K562 (cell line): Measurements from ENCODE around the gene NEK5. TPM values are rescaled to one million over a fixed set of nuclear protein-coding genes. Genes with fewer than 3 reads are reported as not detected.

Experiments
- ATAC-seq: fragments of 200-7000 bp; cut with Tn5 transposase; 3 replicates; pipeline ENCODE4 v1.9.1; 2020; ENCODE audit warnings: moderate library complexity
- BruUV-seq: library from RNA; stranded (reverse); fragments of 400-500 nt; replicated peaks from 2 replicates; lab custom pipeline; 2021; lab: Mats Ljungman, UMichigan
- CTCF ChIA-PET: fragments of 300-600 bp; formaldehyde crosslinking; extraction: SDS; loops from one replicate; lab custom pipeline; 2021; ENCODE audit warnings: low intra/inter-chr PET ratio; lab: Yijun Ruan, JAX
- POLR2A ChIA-PET: fragments of 300-600, 350-650 bp; sonication (Branson Sonifier 250); formaldehyde crosslinking; extraction: SDS; loops from one replicate; lab custom pipeline; 2021; ENCODE audit warnings: antibody characterized with exemption, inconsistent platforms; lab: Yijun Ruan, JAX
- DNase-seq, 4 experiments: peaks; one replicate each; pipeline versions ENCODE4 v3.0.0 to v3.0.0-alpha.2; 2011 to 2018; ENCODE audit warnings: low spot score in 3 of 4, mixed read lengths in 3 of 4; ENCODE audit errors: extremely low read depth in 1 of 4
- FAIRE-seq: peaks from 2 replicates; lab custom pipeline; 2011; peaks lifted over from hg19 to GRCh38; lab: Jason Lieb, UNC
- H2AFZ ChIP-seq: 2 replicates; pipeline ENCODE4 v1.6.0; 2011; ENCODE audit warnings: low read depth, low read length, control low read depth, inconsistent platforms
- H3K27ac ChIP-seq: fragments of 200-600 bp; 3 replicates; pipeline ENCODE4 v1.8.0; 2011; ENCODE audit warnings: low read depth, mild to moderate bottlenecking, control low read depth, inconsistent platforms, low read length, moderate library complexity, mixed read lengths; ENCODE audit errors: extremely low read depth
- H3K27me3 ChIP-seq, 2 experiments: fragments of 300-600 bp in 1 of 2; 2 replicates in 1 of 2; 3 replicates in 1 of 2; pipeline versions ENCODE4 v1.6.0 to v1.8.0; 2011; ENCODE audit warnings: inconsistent platforms in 2 of 2, low read length in 2 of 2, mild to moderate bottlenecking in 1 of 2, mixed read lengths in 1 of 2, moderate library complexity in 1 of 2; ENCODE audit not compliant: control insufficient read depth in 2 of 2, insufficient read depth in 2 of 2
- H3K36me3 ChIP-seq: fragments of 300-600 bp; 3 replicates; pipeline ENCODE4 v1.8.0; 2011; ENCODE audit warnings: mild to moderate bottlenecking, low read length, inconsistent platforms; ENCODE audit not compliant: control insufficient read depth, insufficient read depth
- H3K4me1 ChIP-seq, 2 experiments: fragments of 200-600 bp in 1 of 2; replicated peaks in 1 of 2; 2 replicates in 1 of 2; 3 replicates in 1 of 2; pipeline versions ENCODE4 v1.5.1 to v1.8.0; 2011; ENCODE audit warnings: inconsistent platforms in 2 of 2, low read length in 2 of 2, mild to moderate bottlenecking in 1 of 2, mixed read lengths in 1 of 2, moderate library complexity in 1 of 2; ENCODE audit not compliant: control insufficient read depth in 2 of 2, insufficient read depth in 2 of 2
- H3K4me2 ChIP-seq: 2 replicates; pipeline ENCODE4 v1.6.1; 2011; ENCODE audit warnings: low read length, control low read depth, inconsistent platforms, mixed read lengths; ENCODE audit not compliant: insufficient read depth
- H3K4me3 ChIP-seq: fragments of 200-600 bp; sonication (generic), shearing (Covaris generic); 2 replicates; pipeline ENCODE4 v1.5.1; 2016; ENCODE audit warnings: control low read depth, inconsistent platforms
- H3K79me2 ChIP-seq: fragments of 200-600 bp; 3 replicates; pipeline ENCODE4 v1.8.0; 2011; ENCODE audit warnings: low read length, inconsistent platforms; ENCODE audit not compliant: control insufficient read depth, insufficient read depth
- H3K9ac ChIP-seq, 2 experiments: 2 replicates each; pipeline versions ENCODE4 v1.6.0 to v1.6.1; 2011; ENCODE audit warnings: low read depth in 2 of 2, low read length in 2 of 2, control low read depth in 1 of 2, inconsistent platforms in 1 of 2, mild to moderate bottlenecking in 1 of 2, mixed read lengths in 1 of 2; ENCODE audit not compliant: insufficient read depth in 1 of 2
- H3K9me1 ChIP-seq: one replicate; pipeline ENCODE4 v1.6.0; 2011; ENCODE audit warnings: inconsistent platforms, mild to moderate bottlenecking, low read length, moderate library complexity; ENCODE audit not compliant: control insufficient read depth, insufficient read depth
- H3K9me3 ChIP-seq: replicated peaks from 2 replicates; pipeline ENCODE4 v1.5.1; 2011; ENCODE audit warnings: low read depth, low read length, inconsistent platforms; ENCODE audit not compliant: control insufficient read depth, insufficient read depth
- H4K20me1 ChIP-seq: replicated peaks from 2 replicates; pipeline ENCODE4 v1.6.1; 2011; ENCODE audit warnings: low read length, inconsistent platforms, mixed read lengths; ENCODE audit not compliant: control insufficient read depth, insufficient read depth
- GABPB2 ChIP-seq: fragments of 250-450 bp; sonication (Bioruptor Pico); conservative IDR thresholded peaks from 2 replicates; pipeline ENCODE4 v1.5.1; 2021; ENCODE audit warnings: mild to moderate bottlenecking
- HDAC2 ChIP-seq: fragments of 450-650 bp; IDR thresholded peaks from 2 replicates; pipeline ENCODE4 v1.6.1; 2016; ENCODE audit warnings: mild to moderate bottlenecking
- POLR2AphosphoS2 ChIP-seq: IDR thresholded peaks from 2 replicates; pipeline ENCODE4 v1.6.1; 2012; ENCODE audit warnings: low read length, improper control_type of control experiment
- RBM22 ChIP-seq: fragments of 200-400 bp; formaldehyde crosslinking; IDR thresholded peaks from 2 replicates; pipeline ENCODE4 v1.6.1; 2018; ENCODE audit warnings: low read length, low read depth; ENCODE audit not compliant: poor library complexity, severe bottlenecking
- ZNF12 ChIP-seq: sonication (generic); formaldehyde crosslinking; IDR thresholded peaks from 2 replicates; pipeline ENCODE4 v1.4.0; 2020; ENCODE audit warnings: mild to moderate bottlenecking, missing genetic modification reagents
- ZNF134 ChIP-seq: fragments of 250-450 bp; sonication (Bioruptor Pico); conservative IDR thresholded peaks from 2 replicates; pipeline ENCODE4 v1.4.0; 2020
- WGBS: fragments of 100-300 bp; shearing (Covaris generic); methylation state at CpG from one replicate; pipeline ENCODE4 v1.1.6; 2016; ENCODE audit warnings: low coverage, mixed read lengths; ENCODE audit not compliant: insufficient coverage; ENCODE audit errors: missing lambda C conversion rate; 5-methylcytosine and 5-hydroxymethylcytosine counted together
- in situ Hi-C: fragments of 300-500 bp; cut with MboI; formaldehyde crosslinking; loops from 4 replicates; pipeline ENCODE4 v1.15.0; 2018; ENCODE audit warnings: inconsistent platforms, mixed read lengths
- intact Hi-C: fragments of 100-400 bp; cut with micrococcal nuclease; formaldehyde crosslinking; loops from 2 replicates; pipeline ENCODE4 v1.14.2; 2022
- polyA plus RNA-seq, 8 experiments: library from polyadenylated mRNA; depleted of rRNA in 4 of 8; stranded (reverse) in 5 of 8; unstranded in 3 of 8; fragments of >200 nt; fragmentation: Nextera tagmentation in 2 of 8; fragmentation: Illumina TruSeq in 1 of 8; extraction: Ambion mirVana in 2 of 8; extraction: Trizol in 1 of 8; gene quantifications; 2 replicates each; pipeline versions ENCODE4 v1.2.1 to v1.2.3, GENCODE V29; 2011 to 2014; ENCODE audit warnings: inconsistent platforms in 1 of 8, missing spikeins in 1 of 8
- total RNA-seq, 7 experiments: library from RNA; depleted of rRNA in 6 of 7; stranded (reverse); fragments of >200 nt in 6 of 7; fragmentation: Illumina TruSeq in 2 of 7; extraction: Trizol in 2 of 7; gene quantifications; 2 replicates each; pipeline versions ENCODE4 v1.2.1 to v1.2.3, GENCODE V29; 2011 to 2021; ENCODE audit warnings: low replicate concordance in 1 of 7
- TF ChIP-seq, protein P1 (sequence below): fragments of 250-450 bp; sonication (Bioruptor Pico); IDR thresholded peaks from 2 replicates; pipeline ENCODE4 v1.5.0; 2021
- TF ChIP-seq, protein P2 (sequence below), 2 experiments: IDR thresholded peaks; 2 replicates each; pipeline ENCODE4 v1.6.1; 2011; ENCODE audit warnings: borderline replicate concordance in 1 of 2, control low read depth in 1 of 2, low read depth in 1 of 2, low read length in 1 of 2, mild to moderate bottlenecking in 1 of 2, mixed read lengths in 1 of 2, moderate library complexity in 1 of 2; ENCODE audit not compliant: insufficient read depth in 1 of 2, insufficient read length in 1 of 2, poor library complexity in 1 of 2, severe bottlenecking in 1 of 2; ENCODE audit errors: extremely low read depth in 1 of 2
- TF ChIP-seq, protein P3 (sequence below): IDR thresholded peaks from 2 replicates; pipeline ENCODE4 v1.6.1; 2011; ENCODE audit warnings: borderline replicate concordance, low read depth, mild to moderate bottlenecking, moderate library complexity, low read length; ENCODE audit not compliant: insufficient read depth, poor library complexity, severe bottlenecking
- TF ChIP-seq, protein P4 (sequence below): fragments of 250-450 bp; sonication (Bioruptor Pico); IDR thresholded peaks from 2 replicates; pipeline ENCODE4 v1.5.0; 2021

Gene NEK5
- total and polyA plus RNA-seq, 9 of the 15 experiments (the other 6 are each of a cell fraction or from before 2014, with no cell fraction given): 0.09 to 0.44 (median 0.33) TPM

DNA sequence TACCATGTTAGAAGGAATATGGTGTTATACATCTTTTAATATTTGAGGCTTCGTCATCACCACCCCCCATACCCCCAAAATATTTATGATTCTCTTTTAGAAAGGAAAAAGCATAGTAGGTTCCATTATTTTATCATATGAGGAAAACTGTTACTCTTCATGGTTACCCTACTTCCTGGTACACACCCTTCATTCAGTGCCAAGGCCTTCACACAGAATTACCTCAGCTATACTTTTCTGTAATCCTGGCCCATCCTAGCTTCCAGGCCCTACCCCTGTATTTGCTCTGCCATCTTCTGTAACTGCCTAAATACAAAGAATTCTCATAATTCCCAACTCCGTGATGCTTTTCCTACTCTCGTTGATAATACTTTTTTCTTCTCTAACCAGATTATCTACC, 108.7 kb downstream of the NEK5 start:
- H2AFZ ChIP-seq: no peak overlapping the region
- ATAC-seq: no peak
- peaks cover 62% of the 10 kb centered on the region for H3K36me3 ChIP-seq
- in situ Hi-C loops (no loop called here), intact Hi-C loops (no loop called here)
- FAIRE-seq: no peak
- 100% methylated on average over 1 of the region's 3 CpGs for WGBS
- H3K9me3 ChIP-seq: no peaks in the 10 kb centered on the region
- CTCF ChIA-PET: no interaction called here
- DNase-seq: no peak
- no peak overlapping the region for H3K4me2 ChIP-seq
- H3K79me2 ChIP-seq: peaks cover 25% of the 10 kb centered on the region
- TF ChIP-seq ZNF134 (CRISPR knock-in tag): no peak
- peaks cover 3 to 4% of the 10 kb centered on the region in 2 experiments; a peak in 2 of 5 replicates for H3K4me1 ChIP-seq
- H3K9ac ChIP-seq: no peak overlapping the region
- H3K9me1 ChIP-seq: peaks cover 3% of the 10 kb centered on the region
- no TSS peak for BruUV-seq
- no peaks in the 10 kb centered on the region for H4K20me1 ChIP-seq
- H3K4me3 ChIP-seq: no peak overlapping the region
- H3K27ac ChIP-seq: no peak overlapping the region
- POLR2A ChIA-PET: interaction anchor here (1.2 kb wide), 1 partner anchor 20 kb away, joined by 4 read pairs; no protein-coding TSS in a partner anchor
- H3K27me3 ChIP-seq: no peaks in the 10 kb centered on the region

DNA sequence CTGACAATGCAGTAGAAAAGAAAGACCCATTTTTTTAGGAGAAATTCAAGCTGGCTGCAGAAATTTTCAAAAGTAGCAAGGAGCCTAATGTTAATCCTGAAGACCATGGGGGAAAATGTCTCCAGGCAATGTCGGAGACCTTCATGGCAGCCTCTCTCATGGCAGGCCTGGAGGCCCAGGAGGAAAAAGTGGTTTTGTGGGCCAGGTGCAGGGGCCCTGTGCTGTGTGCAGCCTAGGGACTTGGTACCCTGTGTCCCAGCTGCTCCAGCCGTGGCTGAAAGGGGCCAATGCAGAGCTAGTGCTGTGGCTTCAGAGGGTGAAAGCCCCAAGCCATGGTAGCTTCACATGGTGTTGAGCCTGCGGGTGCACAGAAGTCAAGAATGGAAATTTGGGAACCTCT, 112.6 kb downstream of the NEK5 start:
- ATAC-seq: no peak
- WGBS: 100% methylated on average over 2 of the region's 3 CpGs
- Histone ChIP-seq H3K36me3 (peaks cover 37% of the 10 kb centered on the region; the same call in 2 of the 3 replicates), H3K4me2 (no peak overlapping the region), H4K20me1 (no peaks in the 10 kb centered on the region), H3K27ac (no peak overlapping the region), H3K79me2 (peaks cover 57% of the 10 kb centered on the region), H2AFZ (no peak overlapping the region), H3K4me1 (peaks cover 1 to 5% of the 10 kb centered on the region in 2 experiments; a peak in 3 of 5 replicates), H3K4me3 (no peak overlapping the region), H3K9me1 (no peaks in the 10 kb centered on the region), H3K9ac (no peak overlapping the region), H3K9me3 (no peaks in the 10 kb centered on the region), H3K27me3 (no peaks in the 10 kb centered on the region)
- no TSS peak for BruUV-seq
- POLR2A ChIA-PET: no interaction called here
- in situ Hi-C loops: no loop called here
- DNase-seq: no peak
- CTCF ChIA-PET: no interaction called here
- FAIRE-seq: no peak
- intact Hi-C loops: no loop called here
- TF ChIP-seq GABPB2 (CRISPR knock-in tag): no peak
- TF ChIP-seq, protein P1, sequence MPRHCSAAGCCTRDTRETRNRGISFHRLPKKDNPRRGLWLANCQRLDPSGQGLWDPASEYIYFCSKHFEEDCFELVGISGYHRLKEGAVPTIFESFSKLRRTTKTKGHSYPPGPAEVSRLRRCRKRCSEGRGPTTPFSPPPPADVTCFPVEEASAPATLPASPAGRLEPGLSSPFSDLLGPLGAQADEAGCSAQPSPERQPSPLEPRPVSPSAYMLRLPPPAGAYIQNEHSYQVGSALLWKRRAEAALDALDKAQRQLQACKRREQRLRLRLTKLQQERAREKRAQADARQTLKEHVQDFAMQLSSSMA (CRISPR knock-in tag): no peak
- TF ChIP-seq, protein P2, sequence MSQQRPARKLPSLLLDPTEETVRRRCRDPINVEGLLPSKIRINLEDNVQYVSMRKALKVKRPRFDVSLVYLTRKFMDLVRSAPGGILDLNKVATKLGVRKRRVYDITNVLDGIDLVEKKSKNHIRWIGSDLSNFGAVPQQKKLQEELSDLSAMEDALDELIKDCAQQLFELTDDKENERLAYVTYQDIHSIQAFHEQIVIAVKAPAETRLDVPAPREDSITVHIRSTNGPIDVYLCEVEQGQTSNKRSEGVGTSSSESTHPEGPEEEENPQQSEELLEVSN (IDR thresholded peaks at IDR 0.05; ENCODE audit: borderline replicate concordance in 1 of 2, extremely low read depth in 1 of 2, insufficient read depth in 1 of 2, insufficient read length in 1 of 2, low read depth in 1 of 2, low read length in 1 of 2, poor library complexity in 1 of 2, severe bottlenecking in 1 of 2): no peak
- no peak for TF ChIP-seq HDAC2
- no peak for TF ChIP-seq POLR2AphosphoS2
- TF ChIP-seq, protein P3, sequence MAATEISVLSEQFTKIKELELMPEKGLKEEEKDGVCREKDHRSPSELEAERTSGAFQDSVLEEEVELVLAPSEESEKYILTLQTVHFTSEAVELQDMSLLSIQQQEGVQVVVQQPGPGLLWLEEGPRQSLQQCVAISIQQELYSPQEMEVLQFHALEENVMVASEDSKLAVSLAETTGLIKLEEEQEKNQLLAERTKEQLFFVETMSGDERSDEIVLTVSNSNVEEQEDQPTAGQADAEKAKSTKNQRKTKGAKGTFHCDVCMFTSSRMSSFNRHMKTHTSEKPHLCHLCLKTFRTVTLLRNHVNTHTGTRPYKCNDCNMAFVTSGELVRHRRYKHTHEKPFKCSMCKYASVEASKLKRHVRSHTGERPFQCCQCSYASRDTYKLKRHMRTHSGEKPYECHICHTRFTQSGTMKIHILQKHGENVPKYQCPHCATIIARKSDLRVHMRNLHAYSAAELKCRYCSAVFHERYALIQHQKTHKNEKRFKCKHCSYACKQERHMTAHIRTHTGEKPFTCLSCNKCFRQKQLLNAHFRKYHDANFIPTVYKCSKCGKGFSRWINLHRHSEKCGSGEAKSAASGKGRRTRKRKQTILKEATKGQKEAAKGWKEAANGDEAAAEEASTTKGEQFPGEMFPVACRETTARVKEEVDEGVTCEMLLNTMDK: no peak
- no peak for TF ChIP-seq ZNF12 (CRISPR knock-in tag)
- TF ChIP-seq RBM22: no peak
- TF ChIP-seq, protein P4, sequence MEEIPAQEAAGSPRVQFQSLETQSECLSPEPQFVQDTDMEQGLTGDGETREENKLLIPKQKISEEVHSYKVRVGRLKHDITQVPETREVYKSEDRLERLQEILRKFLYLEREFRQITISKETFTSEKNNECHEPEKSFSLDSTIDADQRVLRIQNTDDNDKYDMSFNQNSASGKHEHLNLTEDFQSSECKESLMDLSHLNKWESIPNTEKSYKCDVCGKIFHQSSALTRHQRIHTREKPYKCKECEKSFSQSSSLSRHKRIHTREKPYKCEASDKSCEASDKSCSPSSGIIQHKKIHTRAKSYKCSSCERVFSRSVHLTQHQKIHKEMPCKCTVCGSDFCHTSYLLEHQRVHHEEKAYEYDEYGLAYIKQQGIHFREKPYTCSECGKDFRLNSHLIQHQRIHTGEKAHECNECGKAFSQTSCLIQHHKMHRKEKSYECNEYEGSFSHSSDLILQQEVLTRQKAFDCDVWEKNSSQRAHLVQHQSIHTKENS (CRISPR knock-in tag): no peak
